GM12874 (cell line): ENCODE measurements around the gene TM4SF18.

Experiments used
- TF ChIP-seq, protein P1 (sequence below): IDR thresholded peaks from 2 replicates; pipeline ENCODE4 v1.5.1; 2011; ENCODE audit warnings: low read depth, mild to moderate bottlenecking, control low read depth, low read length, moderate library complexity; ENCODE audit not compliant: insufficient read depth

Gene TM4SF18

DNA sequence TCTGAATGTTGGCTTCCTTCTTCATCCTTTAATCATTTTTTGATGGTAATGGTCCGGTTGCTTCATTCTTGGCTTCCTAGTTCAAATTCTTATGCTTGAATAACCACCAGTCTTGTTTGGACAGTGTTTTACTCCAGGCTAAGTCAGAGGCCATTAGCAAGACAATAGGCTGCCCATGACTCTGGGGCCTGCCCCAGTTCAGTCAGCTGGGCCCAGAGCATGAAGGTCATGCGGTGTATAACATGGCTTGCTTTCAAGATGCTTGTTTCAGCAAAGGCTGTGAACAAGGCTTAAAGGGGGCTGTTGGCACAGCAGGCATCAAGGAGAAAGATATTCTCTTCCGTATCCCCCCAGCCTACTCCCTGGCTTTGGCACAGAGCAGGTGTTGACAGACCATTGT lies 13.7 kb downstream of the TM4SF18 start:
- TF ChIP-seq, protein P1, sequence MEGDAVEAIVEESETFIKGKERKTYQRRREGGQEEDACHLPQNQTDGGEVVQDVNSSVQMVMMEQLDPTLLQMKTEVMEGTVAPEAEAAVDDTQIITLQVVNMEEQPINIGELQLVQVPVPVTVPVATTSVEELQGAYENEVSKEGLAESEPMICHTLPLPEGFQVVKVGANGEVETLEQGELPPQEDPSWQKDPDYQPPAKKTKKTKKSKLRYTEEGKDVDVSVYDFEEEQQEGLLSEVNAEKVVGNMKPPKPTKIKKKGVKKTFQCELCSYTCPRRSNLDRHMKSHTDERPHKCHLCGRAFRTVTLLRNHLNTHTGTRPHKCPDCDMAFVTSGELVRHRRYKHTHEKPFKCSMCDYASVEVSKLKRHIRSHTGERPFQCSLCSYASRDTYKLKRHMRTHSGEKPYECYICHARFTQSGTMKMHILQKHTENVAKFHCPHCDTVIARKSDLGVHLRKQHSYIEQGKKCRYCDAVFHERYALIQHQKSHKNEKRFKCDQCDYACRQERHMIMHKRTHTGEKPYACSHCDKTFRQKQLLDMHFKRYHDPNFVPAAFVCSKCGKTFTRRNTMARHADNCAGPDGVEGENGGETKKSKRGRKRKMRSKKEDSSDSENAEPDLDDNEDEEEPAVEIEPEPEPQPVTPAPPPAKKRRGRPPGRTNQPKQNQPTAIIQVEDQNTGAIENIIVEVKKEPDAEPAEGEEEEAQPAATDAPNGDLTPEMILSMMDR, result no peak

DNA sequence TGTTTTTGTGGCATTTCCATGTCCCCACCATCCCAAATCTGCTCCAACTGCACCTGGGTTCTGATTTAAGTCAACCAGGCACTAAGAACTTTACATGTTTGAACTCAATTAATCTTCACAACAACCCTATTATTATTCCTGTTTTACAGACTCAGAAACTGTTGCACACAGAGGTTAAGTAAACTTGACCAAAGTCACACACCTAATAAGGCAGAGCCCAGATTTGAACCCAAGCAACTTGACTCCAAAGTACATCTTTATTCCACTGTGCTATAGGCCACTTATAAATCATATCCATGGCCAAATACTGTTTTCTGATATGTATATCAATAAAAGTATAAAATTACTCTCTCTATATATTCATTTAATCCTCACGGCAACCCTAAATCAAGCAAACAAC lies 16.4 kb downstream of the TM4SF18 start:
- TF ChIP-seq, protein P1, result no peak

DNA sequence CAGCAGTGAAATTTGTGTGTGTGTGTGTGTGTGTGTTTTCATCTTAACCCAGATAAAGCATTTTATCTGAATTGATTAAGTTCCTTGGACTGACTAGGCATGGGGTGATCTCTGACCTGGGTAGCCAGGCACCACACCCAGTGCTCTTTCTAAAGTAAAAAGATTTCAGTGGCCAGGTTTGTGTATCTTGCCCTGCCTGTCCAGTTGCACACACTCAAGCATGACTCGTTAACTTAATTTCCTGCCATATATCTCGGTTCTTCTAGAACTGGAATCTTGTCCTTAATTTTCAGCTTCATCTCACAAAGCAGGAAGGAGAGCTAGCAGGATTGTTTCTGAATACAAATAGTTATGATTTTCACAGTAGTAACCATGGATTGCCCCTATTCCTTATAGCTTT lies 17.0 kb downstream of the TM4SF18 start:
- TF ChIP-seq, protein P1, result no peak

DNA sequence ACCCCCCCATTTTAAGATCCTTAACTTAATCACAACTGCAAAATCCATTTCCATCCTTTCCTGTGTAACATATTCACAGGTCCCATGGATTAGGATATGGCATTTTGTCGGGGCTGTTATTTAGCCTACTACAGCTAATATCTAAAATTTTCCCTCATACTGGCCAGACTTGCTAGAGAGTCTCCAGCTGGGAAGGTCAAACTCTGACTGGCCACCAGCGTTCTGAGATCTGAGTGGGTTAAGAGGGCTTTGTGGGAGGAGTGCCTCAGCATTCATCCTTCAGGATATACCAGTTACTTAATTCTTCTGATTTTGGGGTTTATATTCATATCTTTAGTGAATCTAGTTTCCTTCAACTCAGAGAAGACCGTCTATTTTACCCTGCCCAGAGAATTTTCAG lies 17.7 kb downstream of the TM4SF18 start:
- TF ChIP-seq, protein P1, result no peak

DNA sequence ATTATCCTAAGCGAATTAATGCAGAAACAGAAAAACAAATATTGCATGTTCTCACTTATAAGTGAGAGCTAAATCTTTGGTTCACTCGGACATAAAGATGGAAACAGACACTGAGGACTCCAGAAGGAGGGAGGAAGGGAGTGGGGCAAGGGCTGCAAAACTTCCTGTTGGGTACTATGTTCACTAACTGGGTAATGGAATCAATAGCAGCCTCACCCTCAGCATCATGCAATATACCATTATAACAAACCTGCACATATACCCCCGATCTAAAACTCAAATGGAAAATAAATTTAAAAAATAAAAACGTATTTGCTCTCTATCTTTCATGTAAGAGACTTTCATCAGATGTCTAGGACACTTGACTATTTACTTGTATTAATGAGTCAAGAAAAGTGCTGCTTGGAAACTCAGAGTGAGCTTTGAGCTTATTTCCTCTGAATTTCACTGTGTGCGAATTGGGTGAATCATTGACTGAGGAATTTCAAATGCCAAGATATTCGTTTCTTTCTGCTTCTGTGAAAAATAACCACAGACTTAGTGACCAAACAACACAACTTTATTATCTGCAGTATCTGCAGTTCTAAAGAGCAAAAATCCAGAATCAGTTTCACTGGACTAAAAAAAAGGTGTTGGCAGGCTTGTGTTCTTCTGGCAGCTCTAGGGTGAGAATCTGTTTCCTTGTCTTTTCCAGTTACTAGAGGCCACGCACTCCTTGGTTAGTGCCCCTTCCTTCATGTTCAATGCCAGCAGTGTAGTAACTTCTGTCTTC lies 18.4 kb downstream of the TM4SF18 start:
- TF ChIP-seq, protein P1, result no peak

DNA sequence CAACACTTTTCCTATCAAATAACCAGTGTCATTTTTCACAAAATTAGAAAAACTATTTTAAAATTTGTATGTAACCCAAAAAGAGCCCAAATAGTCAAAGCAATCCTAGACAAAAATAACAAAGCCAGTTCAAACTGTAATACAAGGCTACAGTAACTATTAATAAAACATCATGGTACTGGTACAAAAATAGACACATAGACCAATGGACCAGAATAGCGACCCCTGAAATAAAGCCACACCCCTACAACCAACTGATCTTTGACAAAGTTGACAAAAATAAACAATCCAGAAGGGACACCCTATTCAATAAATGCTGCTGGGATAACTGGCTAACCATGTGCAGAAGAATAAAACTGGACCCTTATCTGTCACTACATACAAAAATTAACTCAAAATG lies 19.9 kb downstream of the TM4SF18 start:
- TF ChIP-seq, protein P1, result no peak

DNA sequence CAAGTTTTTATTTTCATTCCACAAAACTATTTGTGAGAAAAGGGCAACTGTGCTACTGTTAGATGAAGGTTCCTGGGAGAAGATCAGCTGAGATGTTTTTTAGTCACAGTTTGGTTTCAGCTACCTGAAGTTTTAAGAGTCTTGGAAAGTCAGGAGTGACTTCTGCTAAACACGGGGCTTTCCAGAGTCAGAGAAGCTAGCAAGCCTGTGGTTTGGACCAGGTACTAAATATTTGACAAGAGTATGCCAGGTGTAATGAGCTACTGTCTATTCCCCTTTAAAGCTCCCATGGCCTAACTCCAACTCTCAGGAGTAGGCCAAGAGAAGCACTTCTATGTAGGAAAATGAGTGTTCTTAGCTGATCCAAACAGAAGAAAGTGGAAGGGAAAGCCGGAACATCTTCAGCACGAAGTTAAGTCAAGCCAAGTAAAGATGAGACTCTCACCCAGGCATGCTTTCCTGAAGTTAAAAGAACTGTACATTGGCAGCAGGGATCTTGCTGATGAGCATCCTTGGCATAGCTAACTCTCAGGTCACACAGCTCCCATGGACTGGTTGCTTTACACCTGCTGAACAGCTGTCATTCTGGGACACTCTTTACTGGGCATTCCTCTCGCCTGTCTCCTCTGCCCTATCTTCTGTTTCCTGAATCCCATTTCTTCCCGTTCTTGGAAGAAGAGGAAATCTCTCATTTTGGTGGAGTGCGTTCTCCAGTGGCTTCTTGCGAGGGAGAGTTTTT lies 22.5 kb downstream of the TM4SF18 start:
- TF ChIP-seq, protein P1, result no peak
